Left lung (tissue), 10 donors: ENCODE measurements around the gene HDAC4. TPM values are rescaled to one million over a fixed set of nuclear protein-coding genes. Genes with fewer than 3 reads are reported as not detected.

Experiments
- ATAC-seq: fragments of 200-7000 bp; cut with Tn5 transposase; one replicate; pipeline ENCODE4 v1.9.1; 2020; ENCODE audit warnings: moderate library complexity
- DNase-seq, 4 donors: peaks; one replicate each; pipeline ENCODE4 v3.0.0-alpha.2; 2013 to 2020
- H3K27ac ChIP-seq, 2 donors: fragments of 200-600 bp; sonication (generic) in 1 of 2; one replicate each; pipeline versions ENCODE4 v1.5.0 to v1.8.0; 2020 to 2021
- H3K27me3 ChIP-seq, 2 donors: fragments of 200-600 bp; sonication (generic) in 1 of 2; one replicate each; pipeline versions ENCODE4 v1.5.0 to v1.8.0; 2020 to 2021
- H3K36me3 ChIP-seq, 2 donors: fragments of 200-600 bp; sonication (generic) in 1 of 2; one replicate each; pipeline versions ENCODE4 v1.5.0 to v1.8.0; 2020 to 2021
- H3K4me1 ChIP-seq, 2 donors: fragments of 200-600 bp; one replicate each; pipeline ENCODE4 v1.8.0; 2021
- H3K4me3 ChIP-seq, 2 donors: fragments of 200-600 bp; sonication (generic) in 1 of 2; one replicate each; pipeline versions ENCODE4 v1.5.0 to v1.8.0; 2020 to 2021; ENCODE audit warnings: mild to moderate bottlenecking in 1 of 2
- H3K9me3 ChIP-seq, 2 donors: fragments of 200-600 bp; sonication (generic) in 1 of 2; one replicate each; pipeline versions ENCODE4 v1.5.0 to v1.8.0; 2020 to 2021
- CTCF ChIP-seq, 2 donors: fragments of 200-600 bp; sonication (generic) in 1 of 2; IDR thresholded peaks; one replicate each; pipeline versions ENCODE4 v1.5.0 to v1.8.0; 2021; ENCODE audit warnings: antibody characterized with exemption in 2 of 2
- intact Hi-C, 2 donors: fragments of 100-400 bp; cut with DNase I; formaldehyde crosslinking; loops; one replicate each; pipeline versions ENCODE4 v1.11.2 to v1.14.2; 2022
- polyA plus RNA-seq, 6 donors: library from polyadenylated mRNA; unstranded; fragments of 120-200 nt; gene quantifications; one replicate each; pipeline ENCODE4 v1.2.1, GENCODE V29; 2013; ENCODE audit not compliant: insufficient read length in 6 of 6
- total RNA-seq, 2 donors: library from RNA; stranded (reverse); fragmentation: NEBNext Ultra II Directional; extraction: Animal tissue kit (Norgen Biotek cat#: 25700); gene quantifications; one replicate each; pipeline ENCODE4 v1.2.1, GENCODE V29; 2021
- donor health status: DM: no; HTN: yes; CAD: no.
- donor health status: DM: no; HTN: no; CAD: no.

The HDAC4 gene
- total and polyA plus RNA-seq, 8 donors, result 9.9 to 36.8 (median 12.8) TPM

DNA sequence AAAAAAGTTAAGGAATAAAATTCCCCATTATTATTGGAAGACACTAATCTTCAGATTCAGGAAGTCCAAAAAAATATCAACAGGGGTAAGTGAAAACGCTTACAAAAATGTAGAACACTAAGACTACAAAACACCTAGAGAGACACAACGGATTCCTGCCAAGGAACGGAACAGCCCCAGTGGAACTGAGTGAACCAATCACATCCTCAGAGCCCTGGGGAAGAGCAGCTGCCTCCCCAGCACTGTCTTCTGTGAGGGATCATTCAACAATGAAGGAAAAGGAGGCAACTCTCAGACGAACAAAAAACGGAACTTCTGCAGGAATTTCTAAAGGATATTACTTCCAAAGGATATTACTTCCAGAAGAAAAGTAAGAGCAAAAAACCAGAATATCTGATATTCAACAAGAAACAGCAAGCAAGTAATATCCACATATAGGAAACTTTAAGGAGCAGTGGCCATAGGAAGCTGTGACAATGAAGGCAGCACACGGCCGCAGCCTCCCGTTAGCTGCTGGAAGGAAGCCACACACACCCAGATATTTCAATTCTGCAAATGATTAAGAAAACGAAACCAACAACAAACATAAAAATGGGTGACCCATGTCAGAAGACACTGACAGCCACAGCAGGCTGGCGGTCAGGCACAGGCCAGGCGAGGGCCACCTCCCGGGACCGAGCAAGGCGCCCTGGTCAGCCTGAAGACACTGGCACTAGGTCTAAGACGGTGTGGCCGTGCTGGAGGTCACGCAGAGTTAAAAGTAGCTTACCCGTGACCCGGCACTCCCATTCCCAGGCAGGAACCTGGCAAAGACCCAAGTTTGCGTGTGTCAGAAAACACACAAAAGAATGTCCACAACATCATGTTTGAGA lies 81.8 kb downstream of the HDAC4 start:
- Histone ChIP-seq H3K4me3 (peak overlapping the region in 1 of 2 donors; percentile 7), H3K27ac (peak overlapping the region in 1 of 2 donors; percentile 50), H3K27me3 (no peaks in the 10 kb centered on the region), H3K36me3 (no peaks in the 10 kb centered on the region), H3K9me3 (no peaks in the 10 kb centered on the region), H3K4me1 (peaks cover 10 to 20% of the 10 kb centered on the region in 2 donors)
- peak; percentile 63 for ATAC-seq
- DNase-seq, result peak in 2 of 4 donors; percentile 46 to 59
- intact Hi-C loops, result no loop called here
- no peak for TF ChIP-seq CTCF (IDR thresholded peaks at IDR 0.05)

DNA sequence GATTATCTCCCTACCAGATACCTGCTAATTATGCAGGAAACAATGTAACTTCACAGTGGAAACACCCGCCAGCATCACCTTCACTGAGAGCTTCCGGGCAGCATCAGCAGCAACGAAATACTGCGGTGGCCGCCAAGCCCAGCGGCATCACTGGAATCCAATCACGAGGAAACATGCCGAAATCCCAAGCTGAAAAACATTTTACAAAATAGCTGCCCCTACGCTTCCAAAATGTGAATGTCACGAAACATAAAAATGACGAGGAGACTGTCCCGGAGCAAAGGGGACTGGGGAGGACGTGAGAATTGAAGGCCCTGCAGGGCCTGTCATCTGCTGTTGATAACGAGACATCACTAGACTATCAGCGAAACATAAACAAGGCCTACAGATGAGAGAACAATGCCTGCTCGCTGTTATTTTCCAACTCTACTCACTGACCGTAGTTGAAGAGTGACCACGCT lies 82.6 kb downstream of the HDAC4 start:
- ATAC-seq, result no peak
- Histone ChIP-seq H3K27ac (no peak overlapping the region), H3K27me3 (no peaks in the 10 kb centered on the region), H3K36me3 (no peaks in the 10 kb centered on the region), H3K4me1 (peaks cover 10 to 20% of the 10 kb centered on the region in 2 donors), H3K4me3 (no peak overlapping the region), H3K9me3 (no peaks in the 10 kb centered on the region)
- no peak for DNase-seq
- intact Hi-C loops, result no loop called here
- TF ChIP-seq CTCF (IDR thresholded peaks at IDR 0.05), result no peak

DNA sequence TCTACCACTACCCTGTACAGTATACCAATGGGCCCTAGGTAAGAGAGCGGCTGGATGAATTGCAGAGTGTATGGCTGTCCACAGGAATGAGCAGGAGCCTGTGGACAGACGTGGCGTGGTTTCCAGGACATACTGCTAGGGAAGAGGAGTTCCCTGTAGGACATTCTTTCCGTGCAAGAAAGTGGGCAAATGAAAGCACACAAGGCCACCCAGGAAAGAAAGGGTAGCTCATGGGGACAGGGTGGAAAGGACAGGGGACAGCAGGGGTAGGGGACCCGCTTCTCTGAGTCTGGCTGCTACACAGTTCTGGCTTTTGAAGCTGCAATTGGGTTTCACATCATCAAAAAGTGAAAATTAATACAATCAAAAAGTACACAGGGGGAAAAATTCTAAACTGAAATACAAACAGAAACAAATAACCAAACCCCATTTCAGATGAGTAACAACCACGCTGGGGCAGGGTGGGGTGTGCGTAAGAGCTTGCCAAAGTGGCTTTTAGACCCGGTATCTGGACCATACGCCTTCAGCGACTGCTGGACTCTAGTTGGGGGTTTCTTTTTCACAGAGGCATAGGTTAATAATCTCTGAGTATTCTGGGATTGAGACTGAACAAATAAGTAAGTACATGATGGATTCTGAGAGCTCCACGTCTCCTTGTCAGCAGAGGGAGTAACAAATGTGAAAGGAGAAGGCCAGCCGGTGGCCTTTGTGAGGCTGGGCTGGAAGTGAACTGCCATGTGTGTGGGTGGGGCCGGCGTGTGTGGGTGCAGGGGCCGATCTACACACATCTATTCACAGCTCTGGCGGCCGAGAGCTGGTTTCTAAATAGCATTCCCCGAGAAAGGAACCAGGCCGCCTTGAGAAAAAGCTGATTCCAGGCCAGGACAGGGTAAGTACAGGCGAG lies 84.0 kb downstream of the HDAC4 start:
- no peak overlapping the region for H3K4me3 ChIP-seq
- no peak overlapping the region for H3K27ac ChIP-seq
- H3K27me3 ChIP-seq, result no peaks in the 10 kb centered on the region
- ATAC-seq (peak; percentile 33), DNase-seq (peak in 2 of 4 donors; percentile 12 to 60)
- intact Hi-C loops, result no loop called here
- peaks cover 10 to 17% of the 10 kb centered on the region in 2 donors for H3K4me1 ChIP-seq
- no peaks in the 10 kb centered on the region for H3K36me3 ChIP-seq
- H3K9me3 ChIP-seq, result no peaks in the 10 kb centered on the region
- TF ChIP-seq CTCF (IDR thresholded peaks at IDR 0.05), result no peak

GRCh38 chr2:239315308-239315707 lies 85.5 kb downstream of the HDAC4 start:
- TF ChIP-seq CTCF (IDR thresholded peaks at IDR 0.05), result no peak

More at GRCh38 chr2:239315308-239315707, 85.5 kb downstream of the HDAC4 start:
- Histone ChIP-seq H3K27me3 (no peaks in the 10 kb centered on the region), H3K9me3 (no peaks in the 10 kb centered on the region), H3K27ac (no peak overlapping the region), H3K36me3 (no peaks in the 10 kb centered on the region), H3K4me1 (peaks cover 10 to 23% of the 10 kb centered on the region in 2 donors), H3K4me3 (no peak overlapping the region)
- ATAC-seq, result no peak
- no peak for DNase-seq
- intact Hi-C loops, result no loop called here
